K562 (cell line): Measurements from ENCODE around the gene SEC11A. TPM values are rescaled to one million over a fixed set of nuclear protein-coding genes. Genes with fewer than 3 reads are reported as not detected.
A peak's percentile ranks its signal among the peaks of the same experiment; 100 is the strongest.

ENCODE experiments used
- DACH1 ChIP-seq: fragments of 450-650 bp; IDR thresholded peaks from 2 replicates; pipeline ENCODE4 v1.6.1; 2018; ENCODE audit not compliant: partially characterized antibody
- JUND ChIP-seq, 2 experiments: IDR thresholded peaks; 2 replicates in 1 of 2; 3 replicates in 1 of 2; pipeline ENCODE4 v1.6.1; 2011; ENCODE audit warnings: borderline replicate concordance in 2 of 2, low read depth in 2 of 2, low read length in 2 of 2, improper control_type of control experiment in 1 of 2, missing biosample characterization in 1 of 2, missing genetic modification characterization in 1 of 2, missing genetic modification reagents in 1 of 2
- MEIS2 ChIP-seq: fragments of 450-650 bp; IDR thresholded peaks from 2 replicates; pipeline ENCODE4 v1.6.1; 2014; ENCODE audit warnings: mild to moderate bottlenecking; ENCODE audit not compliant: partially characterized antibody
- NONO ChIP-seq, 2 experiments: fragments of 200-400 bp in 1 of 2; fragments of 450-650 bp in 1 of 2; formaldehyde crosslinking in 1 of 2; IDR thresholded peaks; 2 replicates each; pipeline ENCODE4 v1.6.1; 2017; ENCODE audit warnings: low read depth in 2 of 2, mild to moderate bottlenecking in 2 of 2, moderate library complexity in 2 of 2, low read length in 1 of 2
- XRCC4 ChIP-seq: IDR thresholded peaks from one replicate; pipeline ENCODE4 v1.6.1; 2011; ENCODE audit not compliant: insufficient read depth, insufficient read length; ENCODE audit errors: extremely low read depth
- polyA plus RNA-seq, 8 experiments: library from polyadenylated mRNA; depleted of rRNA in 4 of 8; stranded (reverse) in 5 of 8; unstranded in 3 of 8; fragments of >200 nt; fragmentation: Nextera tagmentation in 2 of 8; fragmentation: Illumina TruSeq in 1 of 8; extraction: Ambion mirVana in 2 of 8; extraction: Trizol in 1 of 8; gene quantifications; 2 replicates each; pipeline versions ENCODE4 v1.2.1 to v1.2.3, GENCODE V29; 2011 to 2014; ENCODE audit warnings: inconsistent platforms in 1 of 8, missing spikeins in 1 of 8
- total RNA-seq, 7 experiments: library from RNA; depleted of rRNA in 6 of 7; stranded (reverse); fragments of >200 nt in 6 of 7; fragmentation: Illumina TruSeq in 2 of 7; extraction: Trizol in 2 of 7; gene quantifications; 2 replicates each; pipeline versions ENCODE4 v1.2.1 to v1.2.3, GENCODE V29; 2011 to 2021; ENCODE audit warnings: low replicate concordance in 1 of 7
- TF ChIP-seq, protein P1 (sequence below): sonication (generic); formaldehyde crosslinking; IDR thresholded peaks from 2 replicates; pipeline ENCODE4 v1.8.0; 2022; ENCODE audit warnings: mild to moderate bottlenecking, missing genetic modification reagents, borderline replicate concordance
- TF ChIP-seq, protein P2 (sequence below): fragments of 450-650 bp; IDR thresholded peaks from 2 replicates; pipeline ENCODE4 v1.6.1; 2016; ENCODE audit warnings: borderline replicate concordance
- TF ChIP-seq, protein P3 (sequence below): fragments of 450-650 bp; conservative IDR thresholded peaks from 2 replicates; pipeline ENCODE4 v1.6.1; 2016; ENCODE audit warnings: missing genetic modification characterization, low read depth, mild to moderate bottlenecking, missing compliant biosample characterization, moderate library complexity
- TF ChIP-seq, protein P4 (sequence below): sonication (generic); formaldehyde crosslinking; IDR thresholded peaks from 2 replicates; pipeline ENCODE4 v1.8.1; 2023; ENCODE audit warnings: missing genetic modification reagents, mild to moderate bottlenecking, borderline replicate concordance
- TF ChIP-seq, protein P5 (sequence below): fragments of 450-650 bp; formaldehyde crosslinking; IDR thresholded peaks from 2 replicates; pipeline ENCODE4 v1.4.0; 2020; ENCODE audit warnings: mild to moderate bottlenecking, moderate library complexity
- TF ChIP-seq, protein P6 (sequence below): fragments of 450-650 bp; IDR thresholded peaks from one replicate; pipeline ENCODE4 v1.6.1; 2018; ENCODE audit warnings: mild to moderate bottlenecking, moderate library complexity; ENCODE audit not compliant: partially characterized antibody

The SEC11A gene
- total and polyA plus RNA-seq, 9 of the 15 experiments (the other 6 are each of a cell fraction or from before 2014, with no cell fraction given) = 175 to 310 (median 229) TPM

DNA sequence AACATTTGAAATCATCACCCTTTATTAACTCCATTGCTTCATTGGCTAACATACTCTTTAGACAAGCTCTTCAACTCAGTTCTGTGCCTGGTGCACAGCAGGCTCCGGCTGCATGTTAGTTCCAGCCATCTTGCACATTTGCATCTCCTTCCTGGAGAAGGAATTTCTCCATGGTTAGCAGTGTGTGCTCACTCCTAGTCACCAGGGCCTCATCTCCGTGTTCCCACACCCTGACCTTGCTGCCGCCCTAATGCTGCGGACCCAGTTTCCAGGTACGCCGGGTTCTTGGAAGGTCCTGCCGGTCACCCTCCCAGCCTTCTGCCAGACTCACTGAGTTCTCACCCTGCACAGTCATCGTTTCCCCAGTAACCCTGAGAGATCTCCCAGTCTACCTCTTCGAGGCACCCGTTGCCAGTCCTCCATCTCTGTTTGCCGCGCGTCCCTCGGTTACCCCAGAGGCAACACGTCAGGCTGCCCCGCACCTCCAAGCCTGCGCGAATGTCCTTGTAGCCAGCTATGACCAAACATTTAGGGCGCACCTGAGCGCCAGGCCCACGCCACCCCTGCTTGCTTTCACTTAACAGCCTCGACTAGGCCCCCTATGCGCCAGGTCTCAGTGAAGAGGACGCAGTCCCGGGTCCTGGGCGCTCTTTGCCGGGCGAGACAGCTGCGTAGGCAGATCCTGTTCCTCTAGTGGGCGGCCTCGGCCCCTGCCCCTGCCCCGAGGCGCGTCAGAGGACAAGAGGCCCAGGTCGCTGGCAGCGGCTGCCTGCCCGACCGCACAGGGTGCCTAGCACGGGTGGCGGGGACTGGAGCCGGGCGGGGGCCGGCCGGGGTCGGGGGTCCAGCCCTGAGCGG, 31.7 kb upstream of the SEC11A start (continued):
- TF ChIP-seq, protein P1, sequence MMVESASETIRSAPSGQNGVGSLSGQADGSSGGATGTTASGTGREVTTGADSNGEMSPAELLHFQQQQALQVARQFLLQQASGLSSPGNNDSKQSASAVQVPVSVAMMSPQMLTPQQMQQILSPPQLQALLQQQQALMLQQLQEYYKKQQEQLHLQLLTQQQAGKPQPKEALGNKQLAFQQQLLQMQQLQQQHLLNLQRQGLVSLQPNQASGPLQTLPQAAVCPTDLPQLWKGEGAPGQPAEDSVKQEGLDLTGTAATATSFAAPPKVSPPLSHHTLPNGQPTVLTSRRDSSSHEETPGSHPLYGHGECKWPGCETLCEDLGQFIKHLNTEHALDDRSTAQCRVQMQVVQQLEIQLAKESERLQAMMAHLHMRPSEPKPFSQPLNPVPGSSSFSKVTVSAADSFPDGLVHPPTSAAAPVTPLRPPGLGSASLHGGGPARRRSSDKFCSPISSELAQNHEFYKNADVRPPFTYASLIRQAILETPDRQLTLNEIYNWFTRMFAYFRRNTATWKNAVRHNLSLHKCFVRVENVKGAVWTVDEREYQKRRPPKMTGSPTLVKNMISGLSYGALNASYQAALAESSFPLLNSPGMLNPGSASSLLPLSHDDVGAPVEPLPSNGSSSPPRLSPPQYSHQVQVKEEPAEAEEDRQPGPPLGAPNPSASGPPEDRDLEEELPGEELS (CRISPR knock-in tag) = no peak
- TF ChIP-seq XRCC4 (no peak), JUND (IDR thresholded peaks at IDR 0.05; ENCODE audit: borderline replicate concordance, low read depth, low read length) (no peak), JUND (tag; IDR thresholded peaks at IDR 0.05; ENCODE audit: borderline replicate concordance, low read depth, low read length) (no peak), MEIS2 (no peak), DACH1 (no peak), NONO (IDR thresholded peaks at IDR 0.05; ENCODE audit: low read depth in 2 of 2, low read length in 1 of 2) (no peak)
- TF ChIP-seq, protein P2, sequence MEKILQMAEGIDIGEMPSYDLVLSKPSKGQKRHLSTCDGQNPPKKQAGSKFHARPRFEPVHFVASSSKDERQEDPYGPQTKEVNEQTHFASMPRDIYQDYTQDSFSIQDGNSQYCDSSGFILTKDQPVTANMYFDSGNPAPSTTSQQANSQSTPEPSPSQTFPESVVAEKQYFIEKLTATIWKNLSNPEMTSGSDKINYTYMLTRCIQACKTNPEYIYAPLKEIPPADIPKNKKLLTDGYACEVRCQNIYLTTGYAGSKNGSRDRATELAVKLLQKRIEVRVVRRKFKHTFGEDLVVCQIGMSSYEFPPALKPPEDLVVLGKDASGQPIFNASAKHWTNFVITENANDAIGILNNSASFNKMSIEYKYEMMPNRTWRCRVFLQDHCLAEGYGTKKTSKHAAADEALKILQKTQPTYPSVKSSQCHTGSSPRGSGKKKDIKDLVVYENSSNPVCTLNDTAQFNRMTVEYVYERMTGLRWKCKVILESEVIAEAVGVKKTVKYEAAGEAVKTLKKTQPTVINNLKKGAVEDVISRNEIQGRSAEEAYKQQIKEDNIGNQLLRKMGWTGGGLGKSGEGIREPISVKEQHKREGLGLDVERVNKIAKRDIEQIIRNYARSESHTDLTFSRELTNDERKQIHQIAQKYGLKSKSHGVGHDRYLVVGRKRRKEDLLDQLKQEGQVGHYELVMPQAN = peak; percentile 60
- TF ChIP-seq, protein P3, sequence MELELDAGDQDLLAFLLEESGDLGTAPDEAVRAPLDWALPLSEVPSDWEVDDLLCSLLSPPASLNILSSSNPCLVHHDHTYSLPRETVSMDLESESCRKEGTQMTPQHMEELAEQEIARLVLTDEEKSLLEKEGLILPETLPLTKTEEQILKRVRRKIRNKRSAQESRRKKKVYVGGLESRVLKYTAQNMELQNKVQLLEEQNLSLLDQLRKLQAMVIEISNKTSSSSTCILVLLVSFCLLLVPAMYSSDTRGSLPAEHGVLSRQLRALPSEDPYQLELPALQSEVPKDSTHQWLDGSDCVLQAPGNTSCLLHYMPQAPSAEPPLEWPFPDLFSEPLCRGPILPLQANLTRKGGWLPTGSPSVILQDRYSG = no peak
- TF ChIP-seq, protein P4, sequence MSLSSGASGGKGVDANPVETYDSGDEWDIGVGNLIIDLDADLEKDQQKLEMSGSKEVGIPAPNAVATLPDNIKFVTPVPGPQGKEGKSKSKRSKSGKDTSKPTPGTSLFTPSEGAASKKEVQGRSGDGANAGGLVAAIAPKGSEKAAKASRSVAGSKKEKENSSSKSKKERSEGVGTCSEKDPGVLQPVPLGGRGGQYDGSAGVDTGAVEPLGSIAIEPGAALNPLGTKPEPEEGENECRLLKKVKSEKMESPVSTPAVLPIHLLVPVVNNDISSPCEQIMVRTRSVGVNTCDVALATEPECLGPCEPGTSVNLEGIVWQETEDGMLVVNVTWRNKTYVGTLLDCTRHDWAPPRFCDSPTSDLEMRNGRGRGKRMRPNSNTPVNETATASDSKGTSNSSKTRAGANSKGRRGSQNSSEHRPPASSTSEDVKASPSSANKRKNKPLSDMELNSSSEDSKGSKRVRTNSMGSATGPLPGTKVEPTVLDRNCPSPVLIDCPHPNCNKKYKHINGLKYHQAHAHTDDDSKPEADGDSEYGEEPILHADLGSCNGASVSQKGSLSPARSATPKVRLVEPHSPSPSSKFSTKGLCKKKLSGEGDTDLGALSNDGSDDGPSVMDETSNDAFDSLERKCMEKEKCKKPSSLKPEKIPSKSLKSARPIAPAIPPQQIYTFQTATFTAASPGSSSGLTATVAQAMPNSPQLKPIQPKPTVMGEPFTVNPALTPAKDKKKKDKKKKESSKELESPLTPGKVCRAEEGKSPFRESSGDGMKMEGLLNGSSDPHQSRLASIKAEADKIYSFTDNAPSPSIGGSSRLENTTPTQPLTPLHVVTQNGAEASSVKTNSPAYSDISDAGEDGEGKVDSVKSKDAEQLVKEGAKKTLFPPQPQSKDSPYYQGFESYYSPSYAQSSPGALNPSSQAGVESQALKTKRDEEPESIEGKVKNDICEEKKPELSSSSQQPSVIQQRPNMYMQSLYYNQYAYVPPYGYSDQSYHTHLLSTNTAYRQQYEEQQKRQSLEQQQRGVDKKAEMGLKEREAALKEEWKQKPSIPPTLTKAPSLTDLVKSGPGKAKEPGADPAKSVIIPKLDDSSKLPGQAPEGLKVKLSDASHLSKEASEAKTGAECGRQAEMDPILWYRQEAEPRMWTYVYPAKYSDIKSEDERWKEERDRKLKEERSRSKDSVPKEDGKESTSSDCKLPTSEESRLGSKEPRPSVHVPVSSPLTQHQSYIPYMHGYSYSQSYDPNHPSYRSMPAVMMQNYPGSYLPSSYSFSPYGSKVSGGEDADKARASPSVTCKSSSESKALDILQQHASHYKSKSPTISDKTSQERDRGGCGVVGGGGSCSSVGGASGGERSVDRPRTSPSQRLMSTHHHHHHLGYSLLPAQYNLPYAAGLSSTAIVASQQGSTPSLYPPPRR (CRISPR knock-in tag) = 0 out of 2 replicates have a peak, but pooled peaks have one; percentile 30
- TF ChIP-seq, protein P5, sequence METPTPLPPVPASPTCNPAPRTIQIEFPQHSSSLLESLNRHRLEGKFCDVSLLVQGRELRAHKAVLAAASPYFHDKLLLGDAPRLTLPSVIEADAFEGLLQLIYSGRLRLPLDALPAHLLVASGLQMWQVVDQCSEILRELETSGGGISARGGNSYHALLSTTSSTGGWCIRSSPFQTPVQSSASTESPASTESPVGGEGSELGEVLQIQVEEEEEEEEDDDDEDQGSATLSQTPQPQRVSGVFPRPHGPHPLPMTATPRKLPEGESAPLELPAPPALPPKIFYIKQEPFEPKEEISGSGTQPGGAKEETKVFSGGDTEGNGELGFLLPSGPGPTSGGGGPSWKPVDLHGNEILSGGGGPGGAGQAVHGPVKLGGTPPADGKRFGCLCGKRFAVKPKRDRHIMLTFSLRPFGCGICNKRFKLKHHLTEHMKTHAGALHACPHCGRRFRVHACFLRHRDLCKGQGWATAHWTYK (CRISPR knock-in tag) = no peak
- TF ChIP-seq, protein P6, sequence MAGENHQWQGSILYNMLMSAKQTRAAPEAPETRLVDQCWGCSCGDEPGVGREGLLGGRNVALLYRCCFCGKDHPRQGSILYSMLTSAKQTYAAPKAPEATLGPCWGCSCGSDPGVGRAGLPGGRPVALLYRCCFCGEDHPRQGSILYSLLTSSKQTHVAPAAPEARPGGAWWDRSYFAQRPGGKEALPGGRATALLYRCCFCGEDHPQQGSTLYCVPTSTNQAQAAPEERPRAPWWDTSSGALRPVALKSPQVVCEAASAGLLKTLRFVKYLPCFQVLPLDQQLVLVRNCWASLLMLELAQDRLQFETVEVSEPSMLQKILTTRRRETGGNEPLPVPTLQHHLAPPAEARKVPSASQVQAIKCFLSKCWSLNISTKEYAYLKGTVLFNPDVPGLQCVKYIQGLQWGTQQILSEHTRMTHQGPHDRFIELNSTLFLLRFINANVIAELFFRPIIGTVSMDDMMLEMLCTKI = no peak
